Neural cell (in vitro differentiated cells): ENCODE measurements around the gene CD8A. TPM values are rescaled to one million over a fixed set of nuclear protein-coding genes. Genes with fewer than 3 reads are reported as not detected.

ENCODE experiments used
- H2AFZ ChIP-seq: fragments of 200-600, 300-800 bp; sonication (generic), shearing (Covaris generic); 2 replicates; pipeline ENCODE4 v1.6.0; 2014; ENCODE audit warnings: low read depth, mild to moderate bottlenecking, antibody characterized with exemption, low read length, moderate library complexity
- H3F3A ChIP-seq: fragments of 200-600 bp; shearing (Covaris generic); 2 replicates; pipeline ENCODE4 v1.6.1; 2016; ENCODE audit warnings: mild to moderate bottlenecking, moderate library complexity, mixed read lengths, antibody characterized with exemption, low read length; ENCODE audit not compliant: insufficient read depth, poor library complexity, severe bottlenecking
- H3K27ac ChIP-seq: fragments of 200-600, 300-800 bp; sonication (generic), shearing (Covaris generic); 2 replicates; pipeline ENCODE4 v1.5.1; 2014; ENCODE audit warnings: mild to moderate bottlenecking, low read length, moderate library complexity
- H3K27me3 ChIP-seq: fragments of 300-800, 200-600 bp; sonication (generic), shearing (Covaris generic); 2 replicates; pipeline ENCODE4 v1.6.0; 2014; ENCODE audit warnings: mild to moderate bottlenecking, low read depth, low read length, moderate library complexity; ENCODE audit not compliant: insufficient read depth
- H3K36me3 ChIP-seq: fragments of 300-800, 200-600 bp; sonication (generic), shearing (Covaris generic); 2 replicates; pipeline ENCODE4 v1.5.1; 2014; ENCODE audit warnings: mild to moderate bottlenecking, antibody characterized with exemption, low read length, moderate library complexity; ENCODE audit not compliant: insufficient read depth
- H3K4me2 ChIP-seq: fragments of 300-800, 200-600 bp; sonication (generic), shearing (Covaris generic); 2 replicates; pipeline ENCODE4 v1.6.0; 2014; ENCODE audit warnings: mild to moderate bottlenecking, low read length
- H3K4me3 ChIP-seq: fragments of 300-800, 200-600 bp; sonication (generic), shearing (Covaris generic); 2 replicates; pipeline ENCODE4 v1.5.1; 2014; ENCODE audit warnings: mild to moderate bottlenecking, low read length, moderate library complexity
- H3K79me2 ChIP-seq: fragments of 200-600 bp; shearing (Covaris generic); replicated peaks from 2 replicates; pipeline ENCODE4 v1.6.0; 2014; ENCODE audit warnings: mild to moderate bottlenecking, low read length, moderate library complexity; ENCODE audit not compliant: insufficient read depth
- H3K9ac ChIP-seq: fragments of 300-800, 200-600 bp; sonication (generic), shearing (Covaris generic); 2 replicates; pipeline ENCODE4 v1.6.1; 2016; ENCODE audit warnings: mild to moderate bottlenecking, low read length, mixed read lengths
- H3K9me2 ChIP-seq: fragments of 200-600 bp; shearing (Covaris generic); 2 replicates; pipeline ENCODE4 v1.6.1; 2016; ENCODE audit warnings: mild to moderate bottlenecking, low read length, mixed read lengths; ENCODE audit not compliant: insufficient read depth
- H3K9me3 ChIP-seq: fragments of 200-600, 300-800 bp; sonication (generic), shearing (Covaris generic); 2 replicates; pipeline ENCODE4 v1.6.1; 2016; ENCODE audit warnings: mild to moderate bottlenecking, mixed run types, low read length, moderate library complexity, mixed read lengths
- H4K20me1 ChIP-seq: fragments of 200-600 bp; shearing (Covaris generic); 2 replicates; pipeline ENCODE4 v1.6.1; 2016; ENCODE audit warnings: mild to moderate bottlenecking, mixed run types; ENCODE audit not compliant: insufficient read depth
- CTCF ChIP-seq: fragments of 450-650 bp; IDR thresholded peaks from 2 replicates; pipeline ENCODE4 v1.5.1; 2014; ENCODE audit warnings: antibody characterized with exemption, mild to moderate bottlenecking, moderate library complexity; ENCODE audit not compliant: poor library complexity, severe bottlenecking
- EP300 ChIP-seq: fragments of 450-650 bp; conservative IDR thresholded peaks from 2 replicates; pipeline ENCODE4 v1.6.1; 2014; ENCODE audit warnings: antibody characterized with exemption, mild to moderate bottlenecking, moderate library complexity; ENCODE audit not compliant: poor library complexity, severe bottlenecking
- EZH2 ChIP-seq: fragments of 200-600, 300-800 bp; shearing (Covaris generic), sonication (generic); IDR thresholded peaks from 2 replicates; pipeline ENCODE4 v1.6.1; 2014; ENCODE audit warnings: antibody characterized with exemption, low read length, borderline replicate concordance, mild to moderate bottlenecking; ENCODE audit not compliant: insufficient read depth, poor library complexity, severe bottlenecking
- MXI1 ChIP-seq: fragments of 450-650 bp; conservative IDR thresholded peaks from 2 replicates; pipeline ENCODE4 v1.6.1; 2014; ENCODE audit warnings: antibody characterized with exemption, mild to moderate bottlenecking; ENCODE audit not compliant: poor library complexity, severe bottlenecking
- POLR2AphosphoS5 ChIP-seq: IDR thresholded peaks from 2 replicates; pipeline ENCODE4 v1.6.1; 2012
- RAD21 ChIP-seq: fragments of 450-650 bp; conservative IDR thresholded peaks from 2 replicates; pipeline ENCODE4 v1.6.1; 2014; ENCODE audit warnings: antibody characterized with exemption, mild to moderate bottlenecking, moderate library complexity
- SMC3 ChIP-seq: fragments of 450-650 bp; conservative IDR thresholded peaks from 2 replicates; pipeline ENCODE4 v1.6.1; 2014; ENCODE audit warnings: antibody characterized with exemption, mild to moderate bottlenecking, moderate library complexity; ENCODE audit not compliant: poor library complexity
- TAF1 ChIP-seq: IDR thresholded peaks from 2 replicates; pipeline ENCODE4 v1.6.1; 2012; ENCODE audit warnings: low read depth
- polyA plus RNA-seq: library from polyadenylated mRNA; depleted of rRNA; stranded (reverse); fragments of >200 nt; gene quantifications from 2 replicates; pipeline ENCODE4 v1.2.3, GENCODE V29; 2014
- TF ChIP-seq, protein P1 (sequence below): IDR thresholded peaks from 2 replicates; pipeline ENCODE4 v1.6.1; 2012; ENCODE audit warnings: borderline replicate concordance

Gene CD8A
- polyA plus RNA-seq, 1 donor from 2014 or later = 2.2 TPM

GRCh38 chr2:86831537-86831936, 40.8 kb upstream of the CD8A start:
- H4K20me1 ChIP-seq = no peaks in the 10 kb centered on the region
- no peaks in the 10 kb centered on the region for H3K9me3 ChIP-seq
- no peaks in the 10 kb centered on the region for H3K36me3 ChIP-seq
- no peaks in the 10 kb centered on the region for H3F3A ChIP-seq
- H2AFZ ChIP-seq = no peak overlapping the region
- H3K79me2 ChIP-seq = no peaks in the 10 kb centered on the region
- H3K27me3 ChIP-seq = no peaks in the 10 kb centered on the region
- H3K4me2 ChIP-seq = no peak overlapping the region
- H3K27ac ChIP-seq = no peak overlapping the region
- H3K9me2 ChIP-seq = no peaks in the 10 kb centered on the region
- TF ChIP-seq, protein P1, sequence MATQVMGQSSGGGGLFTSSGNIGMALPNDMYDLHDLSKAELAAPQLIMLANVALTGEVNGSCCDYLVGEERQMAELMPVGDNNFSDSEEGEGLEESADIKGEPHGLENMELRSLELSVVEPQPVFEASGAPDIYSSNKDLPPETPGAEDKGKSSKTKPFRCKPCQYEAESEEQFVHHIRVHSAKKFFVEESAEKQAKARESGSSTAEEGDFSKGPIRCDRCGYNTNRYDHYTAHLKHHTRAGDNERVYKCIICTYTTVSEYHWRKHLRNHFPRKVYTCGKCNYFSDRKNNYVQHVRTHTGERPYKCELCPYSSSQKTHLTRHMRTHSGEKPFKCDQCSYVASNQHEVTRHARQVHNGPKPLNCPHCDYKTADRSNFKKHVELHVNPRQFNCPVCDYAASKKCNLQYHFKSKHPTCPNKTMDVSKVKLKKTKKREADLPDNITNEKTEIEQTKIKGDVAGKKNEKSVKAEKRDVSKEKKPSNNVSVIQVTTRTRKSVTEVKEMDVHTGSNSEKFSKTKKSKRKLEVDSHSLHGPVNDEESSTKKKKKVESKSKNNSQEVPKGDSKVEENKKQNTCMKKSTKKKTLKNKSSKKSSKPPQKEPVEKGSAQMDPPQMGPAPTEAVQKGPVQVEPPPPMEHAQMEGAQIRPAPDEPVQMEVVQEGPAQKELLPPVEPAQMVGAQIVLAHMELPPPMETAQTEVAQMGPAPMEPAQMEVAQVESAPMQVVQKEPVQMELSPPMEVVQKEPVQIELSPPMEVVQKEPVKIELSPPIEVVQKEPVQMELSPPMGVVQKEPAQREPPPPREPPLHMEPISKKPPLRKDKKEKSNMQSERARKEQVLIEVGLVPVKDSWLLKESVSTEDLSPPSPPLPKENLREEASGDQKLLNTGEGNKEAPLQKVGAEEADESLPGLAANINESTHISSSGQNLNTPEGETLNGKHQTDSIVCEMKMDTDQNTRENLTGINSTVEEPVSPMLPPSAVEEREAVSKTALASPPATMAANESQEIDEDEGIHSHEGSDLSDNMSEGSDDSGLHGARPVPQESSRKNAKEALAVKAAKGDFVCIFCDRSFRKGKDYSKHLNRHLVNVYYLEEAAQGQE = no peak
- no peak for TF ChIP-seq EZH2
- TF ChIP-seq RAD21 = no peak
- no peak for TF ChIP-seq EP300
- no peak for TF ChIP-seq CTCF
- TF ChIP-seq TAF1 = no peak
- no peak for TF ChIP-seq MXI1
- no peak for TF ChIP-seq SMC3
- TF ChIP-seq POLR2AphosphoS5 = no peak
- no peak overlapping the region for H3K4me3 ChIP-seq
- H3K9ac ChIP-seq = no peak overlapping the region

DNA sequence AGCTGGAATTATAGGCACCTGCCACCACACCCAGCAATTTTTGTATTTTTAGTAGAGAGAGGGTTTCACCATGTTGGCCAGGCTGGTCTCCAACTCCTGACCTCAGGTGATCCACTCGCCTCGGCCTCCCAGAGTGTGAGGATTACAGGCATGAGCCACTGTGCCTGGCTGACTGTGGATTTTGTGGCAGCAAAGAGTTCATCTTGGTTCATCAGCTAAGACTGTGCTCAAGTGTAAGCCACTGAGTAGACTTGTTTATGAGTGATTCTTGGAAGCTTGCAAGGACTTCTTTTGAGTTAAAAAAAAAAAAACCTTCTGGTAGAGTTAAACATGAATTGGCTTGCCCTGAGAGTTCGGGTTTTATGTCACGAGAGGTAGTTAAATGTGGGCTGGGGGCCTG, 36.2 kb upstream of the CD8A start:
- Histone ChIP-seq H3K27me3 (no peaks in the 10 kb centered on the region), H3K4me3 (no peak overlapping the region), H3K36me3 (no peaks in the 10 kb centered on the region), H2AFZ (no peak overlapping the region), H3K4me2 (no peak overlapping the region), H3K79me2 (no peaks in the 10 kb centered on the region), H3K9ac (no peak overlapping the region), H3F3A (no peaks in the 10 kb centered on the region), H3K9me2 (no peaks in the 10 kb centered on the region), H3K27ac (no peak overlapping the region), H4K20me1 (no peaks in the 10 kb centered on the region), H3K9me3 (no peaks in the 10 kb centered on the region)
- TF ChIP-seq MXI1 = no peak
- TF ChIP-seq EP300 = no peak
